H9 (cell line): ENCODE data around the gene ZNF423. TPM values are rescaled to one million over a fixed set of nuclear protein-coding genes. Genes with fewer than 3 reads are reported as not detected.

Experiments
- DNase-seq: peaks from one replicate; pipeline ENCODE4 v3.0.0-alpha.2; 2017
- H2AFZ ChIP-seq: one replicate; pipeline ENCODE4 v1.6.1; 2013; ENCODE audit warnings: mild to moderate bottlenecking, low read length, control low read depth, moderate library complexity
- H2AK5ac ChIP-seq: 2 replicates; pipeline ENCODE4 v1.6.1; 2013; ENCODE audit warnings: low read length, control low read depth, mixed read lengths; ENCODE audit not compliant: insufficient read length
- H2BK120ac ChIP-seq: one replicate; pipeline ENCODE4 v1.6.1; 2013; ENCODE audit warnings: low read depth, mild to moderate bottlenecking, low read length, control low read depth, inconsistent platforms; ENCODE audit not compliant: poor library complexity, severe bottlenecking
- H2BK12ac ChIP-seq: 2 replicates; pipeline ENCODE4 v1.6.1; 2013; ENCODE audit warnings: low read length, control low read depth, mixed read lengths, low read depth; ENCODE audit not compliant: insufficient read length
- H2BK15ac ChIP-seq: 2 replicates; pipeline ENCODE4 v1.6.1; 2013; ENCODE audit warnings: low read depth, low read length, control low read depth
- H2BK20ac ChIP-seq: one replicate; pipeline ENCODE4 v1.6.1; 2013; ENCODE audit warnings: low read depth, mild to moderate bottlenecking, low read length, control low read depth, inconsistent platforms; ENCODE audit not compliant: poor library complexity, severe bottlenecking
- H2BK5ac ChIP-seq: 2 replicates; pipeline ENCODE4 v1.6.1; 2013; ENCODE audit warnings: low read length, control low read depth, mixed read lengths; ENCODE audit not compliant: insufficient read length
- H3K14ac ChIP-seq: 2 replicates; pipeline ENCODE4 v1.6.1; 2013; ENCODE audit warnings: low read length, control low read depth; ENCODE audit not compliant: insufficient read depth
- H3K18ac ChIP-seq: 2 replicates; pipeline ENCODE4 v1.6.1; 2013; ENCODE audit warnings: low read depth, mild to moderate bottlenecking, mixed read lengths, low read length, control low read depth; ENCODE audit not compliant: insufficient read length
- H3K23ac ChIP-seq: 2 replicates; pipeline ENCODE4 v1.6.1; 2013; ENCODE audit warnings: low read length, control low read depth, mixed read lengths, low read depth; ENCODE audit not compliant: insufficient read length
- H3K23me2 ChIP-seq: 2 replicates; pipeline ENCODE4 v1.6.1; 2013; ENCODE audit warnings: low read depth, mild to moderate bottlenecking, mixed read lengths, low read length, control low read depth; ENCODE audit not compliant: insufficient read length, poor library complexity, severe bottlenecking
- H3K27ac ChIP-seq: 2 replicates; pipeline ENCODE4 v1.5.1; 2013; ENCODE audit warnings: low read length, control low read depth, mixed read lengths, low read depth; ENCODE audit not compliant: insufficient read length
- H3K27me3 ChIP-seq: 2 replicates; pipeline ENCODE4 v1.6.1; 2013; ENCODE audit warnings: low read length, control low read depth, inconsistent platforms; ENCODE audit not compliant: insufficient read depth
- H3K4ac ChIP-seq: 2 replicates; pipeline ENCODE4 v1.6.1; 2013; ENCODE audit warnings: low read depth, mild to moderate bottlenecking, control low read depth, inconsistent platforms, low read length, moderate library complexity
- H3K4me1 ChIP-seq: 2 replicates; pipeline ENCODE4 v1.6.1; 2013; ENCODE audit warnings: low read length, control low read depth, inconsistent platforms; ENCODE audit not compliant: insufficient read depth
- H3K4me2 ChIP-seq: 2 replicates; pipeline ENCODE4 v1.6.1; 2013; ENCODE audit warnings: low read length, control low read depth, mixed read lengths; ENCODE audit not compliant: insufficient read length, insufficient read depth
- H3K56ac ChIP-seq: 2 replicates; pipeline ENCODE4 v1.6.1; 2013; ENCODE audit warnings: low read depth, mild to moderate bottlenecking, mixed read lengths, low read length, control low read depth; ENCODE audit not compliant: insufficient read length
- H3K79me1 ChIP-seq: 2 replicates; pipeline ENCODE4 v1.6.1; 2013; ENCODE audit warnings: low read depth, mild to moderate bottlenecking, moderate library complexity, low read length, control low read depth, inconsistent platforms; ENCODE audit not compliant: insufficient read depth, poor library complexity, severe bottlenecking
- H3K79me2 ChIP-seq: 2 replicates; pipeline ENCODE4 v1.6.1; 2013; ENCODE audit warnings: low read length, control low read depth, inconsistent platforms; ENCODE audit not compliant: insufficient read depth
- H3K9ac ChIP-seq: 2 replicates; pipeline ENCODE4 v1.6.1; 2013; ENCODE audit warnings: low read length, control low read depth, mixed read lengths; ENCODE audit not compliant: insufficient read length; ENCODE audit errors: extremely low read depth
- H3K9me3 ChIP-seq: one replicate; pipeline ENCODE4 v1.6.1; 2013; ENCODE audit warnings: low read depth, low read length, inconsistent platforms; ENCODE audit not compliant: control insufficient read depth
- H3T11ph ChIP-seq: one replicate; pipeline ENCODE4 v1.6.1; 2013; ENCODE audit warnings: mild to moderate bottlenecking, low read length, control low read depth, inconsistent platforms
- H4K20me1 ChIP-seq: one replicate; pipeline ENCODE4 v1.6.1; 2013; ENCODE audit not compliant: control insufficient read depth, insufficient read length, insufficient read depth
- H4K5ac ChIP-seq: 2 replicates; pipeline ENCODE4 v1.6.1; 2013; ENCODE audit warnings: low read depth, mild to moderate bottlenecking, mixed read lengths, low read length, control low read depth; ENCODE audit not compliant: insufficient read length
- H4K8ac ChIP-seq: replicated peaks from 2 replicates; pipeline ENCODE4 v1.6.1; 2013; ENCODE audit warnings: low read length, control low read depth, mixed read lengths, low read depth; ENCODE audit not compliant: insufficient read length
- H4K91ac ChIP-seq: 2 replicates; pipeline ENCODE4 v1.6.1; 2013; ENCODE audit warnings: low read depth, mild to moderate bottlenecking, moderate library complexity, mixed read lengths, low read length, control low read depth; ENCODE audit not compliant: insufficient read length
- H3K27ac Mint-ChIP-seq, 3 experiments: 2 replicates in 2 of 3; 3 replicates in 1 of 3; pipeline ENCODE4 v1.8.0; 2020 to 2021; ENCODE audit warnings: mixed read lengths in 3 of 3, mild to moderate bottlenecking in 1 of 3, moderate library complexity in 1 of 3
- H3K27me3 Mint-ChIP-seq: 2 replicates; pipeline ENCODE4 v1.8.0; 2021; ENCODE audit warnings: low read depth, mild to moderate bottlenecking, moderate library complexity, mixed read lengths
- H3K36me3 Mint-ChIP-seq, 3 experiments: 2 replicates in 2 of 3; 3 replicates in 1 of 3; pipeline ENCODE4 v1.8.0; 2020 to 2021; ENCODE audit warnings: low read depth in 3 of 3, mixed read lengths in 3 of 3; ENCODE audit not compliant: insufficient read depth in 1 of 3
- H3K4me1 Mint-ChIP-seq, 2 experiments: 2 replicates each; pipeline ENCODE4 v1.8.0; 2020; ENCODE audit warnings: mixed read lengths in 2 of 2
- H3K4me3 Mint-ChIP-seq, 2 experiments: 2 replicates in 1 of 2; 3 replicates in 1 of 2; pipeline ENCODE4 v1.8.0; 2020 to 2021; ENCODE audit warnings: mild to moderate bottlenecking in 2 of 2, mixed read lengths in 2 of 2, moderate library complexity in 1 of 2
- H3K9me3 Mint-ChIP-seq, 2 experiments: 2 replicates in 1 of 2; 3 replicates in 1 of 2; pipeline ENCODE4 v1.8.0; 2020; ENCODE audit warnings: mild to moderate bottlenecking in 2 of 2, mixed read lengths in 2 of 2, moderate library complexity in 1 of 2
- WGBS: extraction: QIAGEN DNeasy Blood & Tissue Kit; methylation state at CpG from one replicate; pipeline ENCODE4 v1.1.7; 2013; ENCODE audit warnings: missing lambda C conversion rate, low lambda C conversion rate, mixed read lengths; ENCODE audit not compliant: insufficient read length; ENCODE audit errors: extremely low coverage; 5-methylcytosine and 5-hydroxymethylcytosine counted together
- total RNA-seq: library from RNA; stranded (reverse); gene quantifications from 2 replicates; pipeline ENCODE4 v1.2.1, GENCODE V29; 2021
- TF ChIP-seq, protein P1 (sequence below): fragments of 200-600 bp; sonication (generic); conservative IDR thresholded peaks from 3 replicates; pipeline ENCODE4 v1.8.0; 2021; ENCODE audit warnings: antibody characterized with exemption, mild to moderate bottlenecking

Gene ZNF423
- total RNA-seq, 1 experiment from 2014 or later = 51.5 TPM

DNA sequence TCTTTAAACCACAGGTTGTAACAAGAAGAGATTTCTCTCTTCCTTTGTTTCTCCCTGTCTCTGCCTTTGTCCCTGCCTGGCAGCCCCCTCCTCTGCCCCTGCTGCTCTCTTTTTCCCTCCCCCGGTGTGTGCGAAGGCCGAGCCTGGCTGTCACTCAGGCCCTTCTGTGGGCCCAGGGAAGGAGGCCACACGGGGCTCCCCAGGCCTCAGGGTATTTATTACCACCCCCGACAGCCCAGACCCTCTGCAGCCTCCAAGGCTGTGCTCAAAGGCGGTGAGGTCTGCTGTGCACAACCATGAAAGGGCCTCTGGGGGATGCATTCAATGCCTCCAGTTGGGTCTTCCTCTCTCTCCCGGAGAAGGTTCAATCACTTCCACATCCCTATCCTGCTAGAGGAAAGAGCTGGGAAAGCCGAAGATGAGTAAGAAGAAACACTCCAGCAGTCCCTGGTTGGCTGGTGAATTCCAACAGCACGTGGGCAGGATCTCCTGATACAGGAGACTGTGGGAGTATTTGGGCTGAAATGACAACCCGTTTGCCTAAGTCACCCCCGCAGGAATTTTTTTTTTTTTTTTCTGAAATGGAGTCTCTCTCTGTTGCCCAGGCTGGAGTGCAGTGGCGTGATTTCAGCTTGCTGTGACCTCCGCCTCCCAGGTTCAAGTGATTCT, 34.2 kb downstream of the ZNF423 start:
- Histone ChIP-seq H2BK20ac (no peak overlapping the region), H4K91ac (no peak overlapping the region), H3K79me1 (no peaks in the 10 kb centered on the region), H3K27me3 (no peaks in the 10 kb centered on the region), H2BK120ac (no peak overlapping the region), H3T11ph (no peak overlapping the region), H3K56ac (no peak overlapping the region), H3K4ac (no peak overlapping the region), H3K9ac (peak overlapping the region; percentile 36), H4K20me1 (no peaks in the 10 kb centered on the region), H2BK12ac (no peak overlapping the region), H3K18ac (no peak overlapping the region), H3K23ac (no peak overlapping the region), H4K5ac (no peak overlapping the region), H4K8ac (no peak overlapping the region), H3K14ac (no peak overlapping the region), H2AFZ (no peak overlapping the region), H2BK15ac (no peak overlapping the region), H3K9me3 (no peaks in the 10 kb centered on the region), H3K79me2 (peaks cover 5% of the 10 kb centered on the region; the same call in 1 of the 2 replicates), H3K23me2 (no peaks in the 10 kb centered on the region), H3K4me1 (peaks cover 7% of the 10 kb centered on the region; the same call in 1 of the 2 replicates), H3K4me2 (no peak overlapping the region), H3K27ac (no peak overlapping the region), H2AK5ac (no peak overlapping the region), H2BK5ac (no peak overlapping the region)
- H3K9me3 Mint-ChIP-seq = no peaks in the 10 kb centered on the region
- peaks cover 40 to 55% of the 10 kb centered on the region in 2 experiments for H3K4me1 Mint-ChIP-seq
- H3K36me3 Mint-ChIP-seq = peaks cover 0 to 28% (median 4%) of the 10 kb centered on the region in 3 experiments; a peak in 3 of 7 replicates
- H3K27ac Mint-ChIP-seq = peak overlapping the region; percentile 52 to 88 (median 57); a peak in 5 of 7 replicates
- no peak overlapping the region for H3K4me3 Mint-ChIP-seq
- H3K27me3 Mint-ChIP-seq = no peaks in the 10 kb centered on the region
- TF ChIP-seq, protein P1, sequence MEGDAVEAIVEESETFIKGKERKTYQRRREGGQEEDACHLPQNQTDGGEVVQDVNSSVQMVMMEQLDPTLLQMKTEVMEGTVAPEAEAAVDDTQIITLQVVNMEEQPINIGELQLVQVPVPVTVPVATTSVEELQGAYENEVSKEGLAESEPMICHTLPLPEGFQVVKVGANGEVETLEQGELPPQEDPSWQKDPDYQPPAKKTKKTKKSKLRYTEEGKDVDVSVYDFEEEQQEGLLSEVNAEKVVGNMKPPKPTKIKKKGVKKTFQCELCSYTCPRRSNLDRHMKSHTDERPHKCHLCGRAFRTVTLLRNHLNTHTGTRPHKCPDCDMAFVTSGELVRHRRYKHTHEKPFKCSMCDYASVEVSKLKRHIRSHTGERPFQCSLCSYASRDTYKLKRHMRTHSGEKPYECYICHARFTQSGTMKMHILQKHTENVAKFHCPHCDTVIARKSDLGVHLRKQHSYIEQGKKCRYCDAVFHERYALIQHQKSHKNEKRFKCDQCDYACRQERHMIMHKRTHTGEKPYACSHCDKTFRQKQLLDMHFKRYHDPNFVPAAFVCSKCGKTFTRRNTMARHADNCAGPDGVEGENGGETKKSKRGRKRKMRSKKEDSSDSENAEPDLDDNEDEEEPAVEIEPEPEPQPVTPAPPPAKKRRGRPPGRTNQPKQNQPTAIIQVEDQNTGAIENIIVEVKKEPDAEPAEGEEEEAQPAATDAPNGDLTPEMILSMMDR = no peak
- no CpG with 5 or more reads among the region's 13 CpGs for WGBS
- no peak for DNase-seq
